ENCODE results near the gene WNT7A. TPM values are rescaled to one million over a fixed set of nuclear protein-coding genes. Genes with fewer than 3 reads are reported as not detected.

WNT7A gene
- total and polyA plus RNA-seq, 2 donors (not counting 3 experiments of a cell fraction or from before 2014, with no cell fraction given) = not detected

DNA sequence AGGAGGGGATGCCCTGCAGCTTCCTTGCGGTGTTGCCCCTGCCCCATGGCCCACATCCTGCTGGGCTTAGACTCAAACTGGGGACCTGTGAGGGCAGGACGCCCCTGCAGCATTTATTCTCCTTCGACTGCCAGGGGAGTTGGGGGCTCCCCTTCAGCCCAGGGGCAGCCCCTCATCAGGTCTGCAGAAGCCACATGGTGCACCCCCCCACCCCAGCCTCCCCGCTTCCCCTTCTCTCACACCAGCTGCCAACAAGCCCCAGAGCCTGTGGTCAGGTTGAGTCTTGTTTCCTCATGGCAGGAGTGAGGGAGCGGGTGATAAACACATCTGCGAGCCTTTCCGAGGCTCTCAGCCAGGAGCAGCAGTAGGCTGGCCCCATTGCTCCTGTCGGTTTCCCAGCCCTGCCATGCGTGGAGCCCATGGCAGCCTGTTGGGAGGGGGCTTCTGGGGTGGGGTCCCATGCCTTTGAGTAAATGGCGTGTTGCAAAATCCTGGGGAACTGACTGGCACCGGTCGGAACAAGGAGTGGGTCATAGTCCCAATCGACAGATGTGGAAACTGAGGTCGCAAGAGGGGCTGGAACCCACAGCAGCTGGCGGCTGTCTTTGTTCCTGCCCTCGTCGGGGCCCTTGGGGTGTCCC lies 27.8 kb downstream of the WNT7A start:
- dilution Hi-C loops (cut with MboI; ENCODE audit: extremely low pct_ligation_motif_present, low sequenced_read_pairs) = no loop called here
- TF ChIP-seq GATA2 (IDR thresholded peaks at IDR 0.05; ENCODE audit: insufficient read depth, insufficient read length, low read depth, low read length) = no peak
- TF ChIP-seq POLR2A (IDR thresholded peaks at IDR 0.05; ENCODE audit: low read depth, low read length) = no peak
- TF ChIP-seq, protein P1, sequence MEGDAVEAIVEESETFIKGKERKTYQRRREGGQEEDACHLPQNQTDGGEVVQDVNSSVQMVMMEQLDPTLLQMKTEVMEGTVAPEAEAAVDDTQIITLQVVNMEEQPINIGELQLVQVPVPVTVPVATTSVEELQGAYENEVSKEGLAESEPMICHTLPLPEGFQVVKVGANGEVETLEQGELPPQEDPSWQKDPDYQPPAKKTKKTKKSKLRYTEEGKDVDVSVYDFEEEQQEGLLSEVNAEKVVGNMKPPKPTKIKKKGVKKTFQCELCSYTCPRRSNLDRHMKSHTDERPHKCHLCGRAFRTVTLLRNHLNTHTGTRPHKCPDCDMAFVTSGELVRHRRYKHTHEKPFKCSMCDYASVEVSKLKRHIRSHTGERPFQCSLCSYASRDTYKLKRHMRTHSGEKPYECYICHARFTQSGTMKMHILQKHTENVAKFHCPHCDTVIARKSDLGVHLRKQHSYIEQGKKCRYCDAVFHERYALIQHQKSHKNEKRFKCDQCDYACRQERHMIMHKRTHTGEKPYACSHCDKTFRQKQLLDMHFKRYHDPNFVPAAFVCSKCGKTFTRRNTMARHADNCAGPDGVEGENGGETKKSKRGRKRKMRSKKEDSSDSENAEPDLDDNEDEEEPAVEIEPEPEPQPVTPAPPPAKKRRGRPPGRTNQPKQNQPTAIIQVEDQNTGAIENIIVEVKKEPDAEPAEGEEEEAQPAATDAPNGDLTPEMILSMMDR (IDR thresholded peaks at IDR 0.05; ENCODE audit: extremely low read depth in 1 of 2, insufficient read depth in 1 of 2, low read depth in 1 of 2, low read length in 2 of 2) = no peak
- TF ChIP-seq EZH2 (IDR thresholded peaks at IDR 0.05; ENCODE audit: borderline replicate concordance, low read depth, low read length, severe bottlenecking) = no peak
- no peak for TF ChIP-seq MAX (IDR thresholded peaks at IDR 0.05; ENCODE audit: insufficient read depth, insufficient read length)
- TF ChIP-seq FOS (IDR thresholded peaks at IDR 0.05; ENCODE audit: borderline replicate concordance, insufficient read depth, low read length) = no peak
- TF ChIP-seq JUN (IDR thresholded peaks at IDR 0.05; ENCODE audit: borderline replicate concordance, insufficient read depth, insufficient read length, low read depth) = no peak
- TF ChIP-seq MYC (IDR thresholded peaks at IDR 0.05; ENCODE audit: low read depth, low read length) = no peak
- TF ChIP-seq POLR2AphosphoS5 (IDR thresholded peaks at IDR 0.05; ENCODE audit: insufficient read depth, low read depth, low read length) = no peak

More for the DNA sequence above, 27.8 kb downstream of the WNT7A start:
- Histone ChIP-seq H3K36me3 (ENCODE audit: control insufficient read depth in 2 of 2, extremely low read depth in 1 of 2, insufficient read depth in 2 of 2, low read length in 2 of 2) (no peaks in the 10 kb centered on the region), H3K27me3 (ENCODE audit: control insufficient read depth in 2 of 2, insufficient read depth in 2 of 2, low read length in 2 of 2) (no peaks in the 10 kb centered on the region), H3K9ac (replicated peaks; ENCODE audit: extremely low read depth, insufficient read depth, low read length) (no peak overlapping the region), H3K4me2 (ENCODE audit: insufficient read depth, low read length) (no peak overlapping the region), H2AFZ (ENCODE audit: low read depth, low read length) (no peak overlapping the region), H3K9me1 (replicated peaks; ENCODE audit: control insufficient read depth, extremely low read depth, insufficient read depth, low read length) (no peaks in the 10 kb centered on the region), H3K27ac (ENCODE audit: insufficient read depth, low read depth, low read length) (no peak overlapping the region), H3K79me2 (ENCODE audit: control insufficient read depth, insufficient read depth, low read length) (no peaks in the 10 kb centered on the region), H3K4me3 (replicated peaks in 1 of 3; ENCODE audit: insufficient read depth in 1 of 3, low read depth in 1 of 3, low read length in 3 of 3) (no peak overlapping the region), H3K9me3 (replicated peaks; ENCODE audit: control insufficient read depth, insufficient read depth, low read length) (no peaks in the 10 kb centered on the region), H4K20me1 (replicated peaks; ENCODE audit: control insufficient read depth, extremely low read depth, insufficient read depth, low read length) (no peaks in the 10 kb centered on the region), H3K4me1 (ENCODE audit: control insufficient read depth, extremely low read depth, insufficient read depth, low read length) (no peaks in the 10 kb centered on the region)
- POLR2A ChIA-PET = no interaction called here
- BruUV-seq (replicated peaks) = no TSS peak
- CTCF ChIA-PET = no interaction called here
- FAIRE-seq (no peak), DNase-seq (ENCODE audit: low read depth, low spot score) (no peak)
- intact Hi-C loops (cut with micrococcal nuclease) = no loop called here
